ENCODE data around the gene SKOR1. TPM values are rescaled to one million over a fixed set of nuclear protein-coding genes. Genes with fewer than 3 reads are reported as not detected.

Gene SKOR1
- total RNA-seq, 1 experiment from 2014 or later: 0.22 TPM

- no peak overlapping the region for H3K27ac Mint-ChIP-seq
- H3K4me1 Mint-ChIP-seq: peaks cover 50% of the 10 kb centered on the region
- ATAC-seq: peak; percentile 5
- peak overlapping the region; percentile 68 for H3K4me3 Mint-ChIP-seq
- peaks cover 97% of the 10 kb centered on the region for H3K27me3 Mint-ChIP-seq (ENCODE audit: low read depth)
- DNase-seq (ENCODE audit: low spot score): peak; percentile 79
- ChIA-PET POLR2A (interaction anchor here (0.9 kb wide), 1 partner anchor 17 kb away, joined by 3 read pairs; no protein-coding TSS in a partner anchor), CTCF (interaction anchor here (1.1 to 4.0 kb wide), 5 partner anchors 8 to 320 kb away, joined by 3 to 16 read pairs (median 4); no protein-coding TSS in a partner anchor)
- H3K9me3 Mint-ChIP-seq: peaks cover 6% of the 10 kb centered on the region
- H3K36me3 Mint-ChIP-seq: peaks cover 4% of the 10 kb centered on the region
- TF ChIP-seq TCF7 (CRISPR knock-in tag; IDR thresholded peaks at IDR 0.05; ENCODE audit: low read depth): no peak
- no peak for TF ChIP-seq ZNF425 (CRISPR knock-in tag; conservative IDR thresholded peaks at IDR 0.05)
- TF ChIP-seq ZNF263 (CRISPR knock-in tag; IDR thresholded peaks at IDR 0.05; ENCODE audit: low read depth): no peak
- TF ChIP-seq JAZF1 (CRISPR knock-in tag; IDR thresholded peaks at IDR 0.05): no peak
- no peak for TF ChIP-seq NR2C2 (CRISPR knock-in tag; IDR thresholded peaks at IDR 0.05)
- TF ChIP-seq ZNF532 (CRISPR knock-in tag; IDR thresholded peaks at IDR 0.05; ENCODE audit: borderline replicate concordance): no peak
- TF ChIP-seq ATF6 (CRISPR knock-in tag; IDR thresholded peaks at IDR 0.05): no peak
- peak; percentile 14; the same call in 1 of the 2 replicates for TF ChIP-seq PRDM15 (CRISPR knock-in tag; IDR thresholded peaks at IDR 0.05)
- TF ChIP-seq NFYB (CRISPR knock-in tag; conservative IDR thresholded peaks at IDR 0.05; ENCODE audit: low read depth): no peak
- TF ChIP-seq IRF2 (CRISPR knock-in tag; IDR thresholded peaks at IDR 0.05; ENCODE audit: borderline replicate concordance, low read depth): no peak
- peak; percentile 88 for TF ChIP-seq TEAD1 (CRISPR knock-in tag; IDR thresholded peaks at IDR 0.05)
- TF ChIP-seq NFATC4 (CRISPR knock-in tag; IDR thresholded peaks at IDR 0.05): no peak
- peak; percentile 59; the same call in 1 of the 2 replicates for TF ChIP-seq ZNF423 (CRISPR knock-in tag; IDR thresholded peaks at IDR 0.05)
- no peak for TF ChIP-seq NFE2L1 (CRISPR knock-in tag; IDR thresholded peaks at IDR 0.05)
- no peak for TF ChIP-seq ZNF671 (CRISPR knock-in tag; IDR thresholded peaks at IDR 0.05)
- TF ChIP-seq SMAD4 (CRISPR knock-in tag; IDR thresholded peaks at IDR 0.05): peak; percentile 93
- TF ChIP-seq ZMAT4 (CRISPR knock-in tag; IDR thresholded peaks at IDR 0.05): no peak
- no peak for TF ChIP-seq SMAD3 (CRISPR knock-in tag; IDR thresholded peaks at IDR 0.05; ENCODE audit: borderline replicate concordance)
- no peak for TF ChIP-seq E2F1 (CRISPR knock-in tag; IDR thresholded peaks at IDR 0.05)
- 0 out of 2 replicates have a peak, but pooled peaks have one; percentile 55 for TF ChIP-seq RELA (CRISPR knock-in tag; IDR thresholded peaks at IDR 0.05; ENCODE audit: borderline replicate concordance)
- TF ChIP-seq CREB1 (CRISPR knock-in tag; IDR thresholded peaks at IDR 0.05): no peak
- no peak for TF ChIP-seq HMGXB4 (CRISPR knock-in tag; IDR thresholded peaks at IDR 0.05)
Measured at GRCh38 chr15:67820992-67821783, 4.1 kb upstream of the SKOR1 start.

All from WTC11 (cell line).